K562 (cell line): Measurements from ENCODE around the gene PLA2G12B. TPM values are rescaled to one million over a fixed set of nuclear protein-coding genes. Genes with fewer than 3 reads are reported as not detected.
"Not testable (repeated sequence)": the region's sequence is repeated elsewhere in the genome, so short reads cannot be mapped to it uniquely, and the experiment has no call there.

Source experiments
- ATAC-seq: fragments of 200-7000 bp; cut with Tn5 transposase; 3 replicates; pipeline ENCODE4 v1.9.1; 2020; ENCODE audit warnings: moderate library complexity
- BruUV-seq: library from RNA; stranded (reverse); fragments of 400-500 nt; replicated peaks from 2 replicates; lab custom pipeline; 2021; lab: Mats Ljungman, UMichigan
- CTCF ChIA-PET: fragments of 300-600 bp; formaldehyde crosslinking; extraction: SDS; loops from one replicate; lab custom pipeline; 2021; ENCODE audit warnings: low intra/inter-chr PET ratio; lab: Yijun Ruan, JAX
- POLR2A ChIA-PET: fragments of 300-600, 350-650 bp; sonication (Branson Sonifier 250); formaldehyde crosslinking; extraction: SDS; loops from one replicate; lab custom pipeline; 2021; ENCODE audit warnings: antibody characterized with exemption, inconsistent platforms; lab: Yijun Ruan, JAX
- DNase-seq, 4 experiments: peaks; one replicate each; pipeline versions ENCODE4 v3.0.0 to v3.0.0-alpha.2; 2011 to 2018; ENCODE audit warnings: low spot score in 3 of 4, mixed read lengths in 3 of 4; ENCODE audit errors: extremely low read depth in 1 of 4
- FAIRE-seq: peaks from 2 replicates; lab custom pipeline; 2011; peaks lifted over from hg19 to GRCh38; lab: Jason Lieb, UNC
- H2AFZ ChIP-seq: 2 replicates; pipeline ENCODE4 v1.6.0; 2011; ENCODE audit warnings: low read depth, low read length, control low read depth, inconsistent platforms
- H3K27ac ChIP-seq: fragments of 200-600 bp; 3 replicates; pipeline ENCODE4 v1.8.0; 2011; ENCODE audit warnings: low read depth, mild to moderate bottlenecking, control low read depth, inconsistent platforms, low read length, moderate library complexity, mixed read lengths; ENCODE audit errors: extremely low read depth
- H3K27me3 ChIP-seq, 2 experiments: fragments of 300-600 bp in 1 of 2; 2 replicates in 1 of 2; 3 replicates in 1 of 2; pipeline versions ENCODE4 v1.6.0 to v1.8.0; 2011; ENCODE audit warnings: inconsistent platforms in 2 of 2, low read length in 2 of 2, mild to moderate bottlenecking in 1 of 2, mixed read lengths in 1 of 2, moderate library complexity in 1 of 2; ENCODE audit not compliant: control insufficient read depth in 2 of 2, insufficient read depth in 2 of 2
- H3K36me3 ChIP-seq: fragments of 300-600 bp; 3 replicates; pipeline ENCODE4 v1.8.0; 2011; ENCODE audit warnings: mild to moderate bottlenecking, low read length, inconsistent platforms; ENCODE audit not compliant: control insufficient read depth, insufficient read depth
- H3K4me1 ChIP-seq, 2 experiments: fragments of 200-600 bp in 1 of 2; replicated peaks in 1 of 2; 2 replicates in 1 of 2; 3 replicates in 1 of 2; pipeline versions ENCODE4 v1.5.1 to v1.8.0; 2011; ENCODE audit warnings: inconsistent platforms in 2 of 2, low read length in 2 of 2, mild to moderate bottlenecking in 1 of 2, mixed read lengths in 1 of 2, moderate library complexity in 1 of 2; ENCODE audit not compliant: control insufficient read depth in 2 of 2, insufficient read depth in 2 of 2
- H3K4me2 ChIP-seq: 2 replicates; pipeline ENCODE4 v1.6.1; 2011; ENCODE audit warnings: low read length, control low read depth, inconsistent platforms, mixed read lengths; ENCODE audit not compliant: insufficient read depth
- H3K4me3 ChIP-seq: fragments of 200-600 bp; sonication (generic), shearing (Covaris generic); 2 replicates; pipeline ENCODE4 v1.5.1; 2016; ENCODE audit warnings: control low read depth, inconsistent platforms
- H3K79me2 ChIP-seq: fragments of 200-600 bp; 3 replicates; pipeline ENCODE4 v1.8.0; 2011; ENCODE audit warnings: low read length, inconsistent platforms; ENCODE audit not compliant: control insufficient read depth, insufficient read depth
- H3K9ac ChIP-seq, 2 experiments: 2 replicates each; pipeline versions ENCODE4 v1.6.0 to v1.6.1; 2011; ENCODE audit warnings: low read depth in 2 of 2, low read length in 2 of 2, control low read depth in 1 of 2, inconsistent platforms in 1 of 2, mild to moderate bottlenecking in 1 of 2, mixed read lengths in 1 of 2; ENCODE audit not compliant: insufficient read depth in 1 of 2
- H3K9me1 ChIP-seq: one replicate; pipeline ENCODE4 v1.6.0; 2011; ENCODE audit warnings: inconsistent platforms, mild to moderate bottlenecking, low read length, moderate library complexity; ENCODE audit not compliant: control insufficient read depth, insufficient read depth
- H3K9me3 ChIP-seq: replicated peaks from 2 replicates; pipeline ENCODE4 v1.5.1; 2011; ENCODE audit warnings: low read depth, low read length, inconsistent platforms; ENCODE audit not compliant: control insufficient read depth, insufficient read depth
- H4K20me1 ChIP-seq: replicated peaks from 2 replicates; pipeline ENCODE4 v1.6.1; 2011; ENCODE audit warnings: low read length, inconsistent platforms, mixed read lengths; ENCODE audit not compliant: control insufficient read depth, insufficient read depth
- MTA1 ChIP-seq: fragments of 450-650 bp; IDR thresholded peaks from 2 replicates; pipeline ENCODE4 v1.6.1; 2017; ENCODE audit warnings: borderline replicate concordance
- ZBTB2 ChIP-seq: fragments of 450-650 bp; IDR thresholded peaks from 2 replicates; pipeline ENCODE4 v1.6.1; 2016; ENCODE audit warnings: antibody characterized with exemption
- WGBS: fragments of 100-300 bp; shearing (Covaris generic); methylation state at CpG from one replicate; pipeline ENCODE4 v1.1.6; 2016; ENCODE audit warnings: low coverage, mixed read lengths; ENCODE audit not compliant: insufficient coverage; ENCODE audit errors: missing lambda C conversion rate; 5-methylcytosine and 5-hydroxymethylcytosine counted together
- in situ Hi-C: fragments of 300-500 bp; cut with MboI; formaldehyde crosslinking; loops from 4 replicates; pipeline ENCODE4 v1.15.0; 2018; ENCODE audit warnings: inconsistent platforms, mixed read lengths
- intact Hi-C: fragments of 100-400 bp; cut with micrococcal nuclease; formaldehyde crosslinking; loops from 2 replicates; pipeline ENCODE4 v1.14.2; 2022
- polyA plus RNA-seq, 8 experiments: library from polyadenylated mRNA; depleted of rRNA in 4 of 8; stranded (reverse) in 5 of 8; unstranded in 3 of 8; fragments of >200 nt; fragmentation: Nextera tagmentation in 2 of 8; fragmentation: Illumina TruSeq in 1 of 8; extraction: Ambion mirVana in 2 of 8; extraction: Trizol in 1 of 8; gene quantifications; 2 replicates each; pipeline versions ENCODE4 v1.2.1 to v1.2.3, GENCODE V29; 2011 to 2014; ENCODE audit warnings: inconsistent platforms in 1 of 8, missing spikeins in 1 of 8
- total RNA-seq, 7 experiments: library from RNA; depleted of rRNA in 6 of 7; stranded (reverse); fragments of >200 nt in 6 of 7; fragmentation: Illumina TruSeq in 2 of 7; extraction: Trizol in 2 of 7; gene quantifications; 2 replicates each; pipeline versions ENCODE4 v1.2.1 to v1.2.3, GENCODE V29; 2011 to 2021; ENCODE audit warnings: low replicate concordance in 1 of 7

Gene PLA2G12B
- total and polyA plus RNA-seq, 9 of the 15 experiments (the other 6 are each of a cell fraction or from before 2014, with no cell fraction given) = not detected

- H3K27me3 ChIP-seq, ATAC-seq, H3K9me1 ChIP-seq, H4K20me1 ChIP-seq, CTCF ChIA-PET, H3K4me2 ChIP-seq, DNase-seq, H3K9ac ChIP-seq, H3K4me1 ChIP-seq, H3K79me2 ChIP-seq, FAIRE-seq, in situ Hi-C loops, H3K4me3 ChIP-seq, H3K27ac ChIP-seq, BruUV-seq, intact Hi-C loops, H3K9me3 ChIP-seq, H3K36me3 ChIP-seq: not testable (repeated sequence)
- whole genome bisulfite sequencing = 0% methylated on average over 2 of the region's 2 CpGs
- TF ChIP-seq MTA1 (peak; percentile 77), ZBTB2 (0 out of 2 replicates have a peak, but pooled peaks have one; percentile 24)
- H2AFZ ChIP-seq = 0 out of 2 replicates have a peak overlapping the region, but pooled peaks have one; percentile 25
- POLR2A ChIA-PET = interaction anchor here (0.6 kb wide), 1 partner anchor 535 kb away, joined by 3 read pairs; no protein-coding TSS in a partner anchor
Observed at GRCh38 chr10:72917803-72918332, 36.7 kb downstream of the PLA2G12B start.

GRCh38 chr10:72917201-72917600 is 37.4 kb downstream of the PLA2G12B start:
- intact Hi-C loops, H3K27ac ChIP-seq, DNase-seq, H3K9me1 ChIP-seq, H2AFZ ChIP-seq, H3K4me1 ChIP-seq, H3K9me3 ChIP-seq, CTCF ChIA-PET, H3K9ac ChIP-seq, H3K4me3 ChIP-seq, BruUV-seq, H3K27me3 ChIP-seq, H3K4me2 ChIP-seq, in situ Hi-C loops, ATAC-seq, H3K36me3 ChIP-seq, FAIRE-seq, H3K79me2 ChIP-seq, H4K20me1 ChIP-seq: not testable (repeated sequence)
- WGBS = 6% methylated on average over 3 of the region's 3 CpGs
- POLR2A ChIA-PET = interaction anchor here (0.6 kb wide), 1 partner anchor 535 kb away, joined by 3 read pairs; no protein-coding TSS in a partner anchor
